GM23248 (cell line): ENCODE measurements around the gene CDK9.

Experiments
- EZH2 ChIP-seq: fragments of 200-600 bp; sonication (generic); IDR thresholded peaks from 2 replicates; pipeline ENCODE4 v1.6.1; 2018; ENCODE audit warnings: antibody characterized with exemption, mild to moderate bottlenecking; ENCODE audit not compliant: insufficient read depth, poor library complexity, severe bottlenecking
- EZH2phosphoT487 ChIP-seq: fragments of 200-600 bp; sonication (generic); IDR thresholded peaks from 2 replicates; pipeline ENCODE4 v1.6.1; 2018; ENCODE audit warnings: antibody characterized with exemption, moderate library complexity, mild to moderate bottlenecking, low read depth; ENCODE audit not compliant: insufficient read depth

DNA sequence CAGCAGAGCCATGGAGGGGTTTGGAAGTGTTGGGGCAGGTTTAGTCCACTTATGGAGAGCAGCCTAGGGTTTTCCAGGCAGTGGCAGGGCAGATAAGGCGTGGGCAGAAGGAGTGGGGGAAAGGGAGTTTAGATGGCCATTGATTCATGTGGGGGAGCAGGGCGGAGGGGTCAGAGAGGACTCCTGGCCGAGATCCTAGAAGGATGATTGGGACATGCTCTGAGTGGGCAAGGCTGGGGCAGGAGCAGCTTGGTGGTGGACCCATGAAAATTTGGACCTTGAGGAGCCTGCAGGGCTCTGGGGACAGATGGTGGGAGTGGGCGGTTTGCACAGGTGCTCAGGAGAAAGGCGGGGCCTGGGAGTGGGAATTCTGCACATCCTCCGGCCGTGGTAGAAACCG, 32.7 kb upstream of the CDK9 start:
- no peak for TF ChIP-seq EZH2phosphoT487
- no peak for TF ChIP-seq EZH2
